ENCODE results near the gene HUS1B. TPM values are rescaled to one million over a fixed set of nuclear protein-coding genes. Genes with fewer than 3 reads are reported as not detected.
A peak's percentile ranks its signal among the peaks of the same experiment; 100 is the strongest.

The HUS1B gene
- total and polyA plus RNA-seq, 9 of the 15 experiments (the other 6 are each of a cell fraction or from before 2014, with no cell fraction given) = 0.16 to 1.4 (median 0.38) TPM; not detected in 1

DNA sequence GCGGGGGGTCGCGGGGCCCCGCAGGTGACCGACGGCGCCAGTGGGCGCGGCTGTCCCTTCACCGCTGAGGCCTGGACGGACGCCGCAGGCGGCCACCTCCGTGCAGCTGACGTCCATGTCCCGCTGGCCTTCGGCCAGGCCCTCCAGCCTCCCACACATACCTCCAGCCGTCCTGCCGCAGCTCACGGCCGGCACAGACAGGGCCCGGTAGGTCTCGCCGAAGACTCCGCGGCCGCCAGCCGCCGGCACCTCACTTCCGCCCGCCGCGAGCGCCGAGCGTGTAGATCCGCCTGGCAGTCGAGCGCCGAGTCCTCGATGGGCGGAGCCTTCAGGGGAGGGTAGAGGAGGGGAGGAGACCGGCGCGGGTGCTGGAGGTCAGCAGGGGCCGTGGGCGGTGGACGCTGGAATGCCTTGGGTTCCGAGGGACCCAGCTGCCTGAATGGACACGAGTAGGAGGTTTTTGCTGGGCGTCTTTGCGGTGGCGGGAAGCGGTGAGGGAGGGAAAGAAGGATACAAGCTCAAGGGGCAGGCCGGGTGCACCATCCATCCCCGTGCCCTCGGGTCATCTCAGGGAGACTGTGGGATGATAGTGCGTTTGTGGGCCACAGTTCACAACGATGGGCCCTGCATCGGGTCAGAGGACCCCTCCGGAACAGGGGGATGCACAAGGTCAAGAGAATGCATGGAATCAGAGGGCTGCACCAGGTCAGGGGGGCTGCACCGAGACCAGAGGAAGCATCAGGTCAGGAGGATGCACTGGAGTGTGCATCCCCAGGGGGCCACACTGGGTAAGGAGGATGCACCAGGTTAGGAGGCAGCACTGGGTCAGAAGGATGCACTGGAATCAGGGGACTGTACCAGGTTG, 36.2 kb upstream of the HUS1B start, which contains the start of gene EXOC2 (continued):
- TF ChIP-seq, protein P1, sequence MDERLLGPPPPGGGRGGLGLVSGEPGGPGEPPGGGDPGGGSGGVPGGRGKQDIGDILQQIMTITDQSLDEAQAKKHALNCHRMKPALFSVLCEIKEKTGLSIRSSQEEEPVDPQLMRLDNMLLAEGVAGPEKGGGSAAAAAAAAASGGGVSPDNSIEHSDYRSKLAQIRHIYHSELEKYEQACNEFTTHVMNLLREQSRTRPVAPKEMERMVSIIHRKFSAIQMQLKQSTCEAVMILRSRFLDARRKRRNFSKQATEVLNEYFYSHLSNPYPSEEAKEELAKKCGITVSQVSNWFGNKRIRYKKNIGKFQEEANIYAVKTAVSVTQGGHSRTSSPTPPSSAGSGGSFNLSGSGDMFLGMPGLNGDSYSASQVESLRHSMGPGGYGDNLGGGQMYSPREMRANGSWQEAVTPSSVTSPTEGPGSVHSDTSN (CRISPR knock-in tag; IDR thresholded peaks at IDR 0.05; ENCODE audit: low read depth) = no peak
- TF ChIP-seq, protein P1 (tag; conservative IDR thresholded peaks at IDR 0.05; ENCODE audit: low read depth) = no peak
- TF ChIP-seq, protein P2, sequence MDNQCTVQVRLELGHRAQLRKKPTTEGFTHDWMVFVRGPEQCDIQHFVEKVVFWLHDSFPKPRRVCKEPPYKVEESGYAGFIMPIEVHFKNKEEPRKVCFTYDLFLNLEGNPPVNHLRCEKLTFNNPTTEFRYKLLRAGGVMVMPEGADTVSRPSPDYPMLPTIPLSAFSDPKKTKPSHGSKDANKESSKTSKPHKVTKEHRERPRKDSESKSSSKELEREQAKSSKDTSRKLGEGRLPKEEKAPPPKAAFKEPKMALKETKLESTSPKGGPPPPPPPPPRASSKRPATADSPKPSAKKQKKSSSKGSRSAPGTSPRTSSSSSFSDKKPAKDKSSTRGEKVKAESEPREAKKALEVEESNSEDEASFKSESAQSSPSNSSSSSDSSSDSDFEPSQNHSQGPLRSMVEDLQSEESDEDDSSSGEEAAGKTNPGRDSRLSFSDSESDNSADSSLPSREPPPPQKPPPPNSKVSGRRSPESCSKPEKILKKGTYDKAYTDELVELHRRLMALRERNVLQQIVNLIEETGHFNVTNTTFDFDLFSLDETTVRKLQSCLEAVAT (IDR thresholded peaks at IDR 0.05) = peak in 1 of 2 experiments; percentile 100; a peak in 2 of 4 replicates
- TF ChIP-seq BCL6 (CRISPR knock-in tag; IDR thresholded peaks at IDR 0.05) (no peak), CHD4 (IDR thresholded peaks at IDR 0.05; ENCODE audit: insufficient read depth, insufficient replicate concordance, low read depth, low read length, poor library complexity, severe bottlenecking) (peak; percentile 10), RBM34 (IDR thresholded peaks at IDR 0.05; ENCODE audit: borderline replicate concordance, insufficient read depth, low read length) (no peak), ARNT (IDR thresholded peaks at IDR 0.05) (no peak), FOXA1 (IDR thresholded peaks at IDR 0.05; ENCODE audit: borderline replicate concordance) (no peak), PHTF2 (CRISPR knock-in tag; IDR thresholded peaks at IDR 0.05) (no peak), KDM1A (IDR thresholded peaks at IDR 0.05) (peak in 1 of 2 experiments; percentile 7; a peak in 2 of 4 replicates), DDX20 (tag; IDR thresholded peaks at IDR 0.05; ENCODE audit: low read depth) (no peak)
- TF ChIP-seq, protein P3, sequence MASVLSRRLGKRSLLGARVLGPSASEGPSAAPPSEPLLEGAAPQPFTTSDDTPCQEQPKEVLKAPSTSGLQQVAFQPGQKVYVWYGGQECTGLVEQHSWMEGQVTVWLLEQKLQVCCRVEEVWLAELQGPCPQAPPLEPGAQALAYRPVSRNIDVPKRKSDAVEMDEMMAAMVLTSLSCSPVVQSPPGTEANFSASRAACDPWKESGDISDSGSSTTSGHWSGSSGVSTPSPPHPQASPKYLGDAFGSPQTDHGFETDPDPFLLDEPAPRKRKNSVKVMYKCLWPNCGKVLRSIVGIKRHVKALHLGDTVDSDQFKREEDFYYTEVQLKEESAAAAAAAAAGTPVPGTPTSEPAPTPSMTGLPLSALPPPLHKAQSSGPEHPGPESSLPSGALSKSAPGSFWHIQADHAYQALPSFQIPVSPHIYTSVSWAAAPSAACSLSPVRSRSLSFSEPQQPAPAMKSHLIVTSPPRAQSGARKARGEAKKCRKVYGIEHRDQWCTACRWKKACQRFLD (CRISPR knock-in tag; IDR thresholded peaks at IDR 0.05) = peak; percentile 93
- TF ChIP-seq, protein P4, sequence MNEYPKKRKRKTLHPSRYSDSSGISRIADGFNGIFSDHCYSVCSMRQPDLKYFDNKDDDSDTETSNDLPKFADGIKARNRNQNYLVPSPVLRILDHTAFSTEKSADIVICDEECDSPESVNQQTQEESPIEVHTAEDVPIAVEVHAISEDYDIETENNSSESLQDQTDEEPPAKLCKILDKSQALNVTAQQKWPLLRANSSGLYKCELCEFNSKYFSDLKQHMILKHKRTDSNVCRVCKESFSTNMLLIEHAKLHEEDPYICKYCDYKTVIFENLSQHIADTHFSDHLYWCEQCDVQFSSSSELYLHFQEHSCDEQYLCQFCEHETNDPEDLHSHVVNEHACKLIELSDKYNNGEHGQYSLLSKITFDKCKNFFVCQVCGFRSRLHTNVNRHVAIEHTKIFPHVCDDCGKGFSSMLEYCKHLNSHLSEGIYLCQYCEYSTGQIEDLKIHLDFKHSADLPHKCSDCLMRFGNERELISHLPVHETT (CRISPR knock-in tag; conservative IDR thresholded peaks at IDR 0.05 in 1 of 2, IDR thresholded peaks at IDR 0.05 in 1 of 2) = peak in 1 of 2 experiments; percentile 93; a peak in 1 of 4 replicates
- TF ChIP-seq, protein P5, sequence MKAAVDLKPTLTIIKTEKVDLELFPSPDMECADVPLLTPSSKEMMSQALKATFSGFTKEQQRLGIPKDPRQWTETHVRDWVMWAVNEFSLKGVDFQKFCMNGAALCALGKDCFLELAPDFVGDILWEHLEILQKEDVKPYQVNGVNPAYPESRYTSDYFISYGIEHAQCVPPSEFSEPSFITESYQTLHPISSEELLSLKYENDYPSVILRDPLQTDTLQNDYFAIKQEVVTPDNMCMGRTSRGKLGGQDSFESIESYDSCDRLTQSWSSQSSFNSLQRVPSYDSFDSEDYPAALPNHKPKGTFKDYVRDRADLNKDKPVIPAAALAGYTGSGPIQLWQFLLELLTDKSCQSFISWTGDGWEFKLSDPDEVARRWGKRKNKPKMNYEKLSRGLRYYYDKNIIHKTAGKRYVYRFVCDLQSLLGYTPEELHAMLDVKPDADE (conservative IDR thresholded peaks at IDR 0.05; ENCODE audit: control insufficient read depth, low read depth, low read length) = peak; percentile 99
- TF ChIP-seq, protein P6, sequence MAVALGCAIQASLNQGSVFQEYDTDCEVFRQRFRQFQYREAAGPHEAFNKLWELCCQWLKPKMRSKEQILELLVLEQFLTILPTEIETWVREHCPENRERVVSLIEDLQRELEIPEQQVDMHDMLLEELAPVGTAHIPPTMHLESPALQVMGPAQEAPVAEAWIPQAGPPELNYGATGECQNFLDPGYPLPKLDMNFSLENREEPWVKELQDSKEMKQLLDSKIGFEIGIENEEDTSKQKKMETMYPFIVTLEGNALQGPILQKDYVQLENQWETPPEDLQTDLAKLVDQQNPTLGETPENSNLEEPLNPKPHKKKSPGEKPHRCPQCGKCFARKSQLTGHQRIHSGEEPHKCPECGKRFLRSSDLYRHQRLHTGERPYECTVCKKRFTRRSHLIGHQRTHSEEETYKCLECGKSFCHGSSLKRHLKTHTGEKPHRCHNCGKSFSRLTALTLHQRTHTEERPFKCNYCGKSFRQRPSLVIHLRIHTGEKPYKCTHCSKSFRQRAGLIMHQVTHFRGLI (CRISPR knock-in tag; IDR thresholded peaks at IDR 0.05) = no peak
